ENCODE results near the gene TEKT4.

Gene TEKT4

DNA sequence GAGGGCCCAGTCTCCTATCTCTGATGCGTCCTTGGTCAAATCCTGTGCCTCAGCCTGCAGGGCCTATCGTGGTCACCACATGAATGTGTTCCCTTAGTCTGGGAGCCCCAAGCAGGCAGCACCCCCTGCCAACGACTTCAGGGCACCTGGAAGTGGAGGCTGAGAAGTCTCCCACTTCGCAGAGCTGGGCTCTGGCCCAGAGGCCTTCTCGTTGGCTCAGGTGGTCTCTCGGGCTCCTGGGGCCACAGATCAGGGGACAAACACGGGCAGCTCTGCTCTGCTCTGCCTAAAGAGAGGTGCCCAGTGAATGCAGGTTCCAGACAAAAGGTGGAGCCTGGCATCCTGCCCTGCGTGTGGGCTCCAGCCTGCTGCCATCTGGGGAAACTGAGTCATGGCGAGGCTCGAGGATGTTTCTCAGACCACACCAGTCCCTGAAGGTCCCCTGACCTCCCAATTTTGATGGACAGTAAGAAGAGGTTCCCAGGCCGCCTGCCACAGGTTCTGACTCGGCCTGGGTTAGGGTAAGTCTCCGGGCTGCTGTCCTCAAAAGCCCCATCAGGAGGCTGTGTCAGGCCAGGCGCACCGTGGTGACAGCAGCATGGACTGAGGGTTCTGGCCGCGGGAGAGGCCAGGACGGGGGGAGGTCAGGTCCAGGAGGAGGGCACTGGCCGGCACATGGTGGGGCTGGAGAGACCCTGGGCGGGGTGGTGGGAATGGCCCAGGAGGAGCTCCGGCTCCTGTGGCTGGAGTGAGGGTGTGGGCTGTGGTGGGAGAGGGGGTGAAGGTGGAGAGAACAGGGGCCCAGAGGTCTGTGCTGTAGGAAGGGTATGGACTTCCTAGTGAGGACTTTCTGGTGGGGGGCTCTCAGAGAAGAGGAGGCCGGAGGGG, 1.4 kb upstream of the TEKT4 start:
- H3K27ac ChIP-seq (ENCODE audit: insufficient read depth, low read length, poor library complexity, severe bottlenecking), result no peak overlapping the region
- H3K4me3 ChIP-seq (ENCODE audit: insufficient read depth, low read depth, low read length, poor library complexity, severe bottlenecking), result no peak overlapping the region
- H3K9me3 ChIP-seq (ENCODE audit: control insufficient read depth, low read length), result no peaks in the 10 kb centered on the region
- no peaks in the 10 kb centered on the region for H3K36me3 ChIP-seq (ENCODE audit: control insufficient read depth, insufficient read depth, low read length)
- no peaks in the 10 kb centered on the region for H3K27me3 ChIP-seq (replicated peaks; ENCODE audit: control insufficient read depth, insufficient read depth, low read length, poor library complexity, severe bottlenecking)
- no peaks in the 10 kb centered on the region for H3K4me1 ChIP-seq (ENCODE audit: control insufficient read depth, insufficient read depth, low read length, poor library complexity, severe bottlenecking)
- no peak for DNase-seq

DNA sequence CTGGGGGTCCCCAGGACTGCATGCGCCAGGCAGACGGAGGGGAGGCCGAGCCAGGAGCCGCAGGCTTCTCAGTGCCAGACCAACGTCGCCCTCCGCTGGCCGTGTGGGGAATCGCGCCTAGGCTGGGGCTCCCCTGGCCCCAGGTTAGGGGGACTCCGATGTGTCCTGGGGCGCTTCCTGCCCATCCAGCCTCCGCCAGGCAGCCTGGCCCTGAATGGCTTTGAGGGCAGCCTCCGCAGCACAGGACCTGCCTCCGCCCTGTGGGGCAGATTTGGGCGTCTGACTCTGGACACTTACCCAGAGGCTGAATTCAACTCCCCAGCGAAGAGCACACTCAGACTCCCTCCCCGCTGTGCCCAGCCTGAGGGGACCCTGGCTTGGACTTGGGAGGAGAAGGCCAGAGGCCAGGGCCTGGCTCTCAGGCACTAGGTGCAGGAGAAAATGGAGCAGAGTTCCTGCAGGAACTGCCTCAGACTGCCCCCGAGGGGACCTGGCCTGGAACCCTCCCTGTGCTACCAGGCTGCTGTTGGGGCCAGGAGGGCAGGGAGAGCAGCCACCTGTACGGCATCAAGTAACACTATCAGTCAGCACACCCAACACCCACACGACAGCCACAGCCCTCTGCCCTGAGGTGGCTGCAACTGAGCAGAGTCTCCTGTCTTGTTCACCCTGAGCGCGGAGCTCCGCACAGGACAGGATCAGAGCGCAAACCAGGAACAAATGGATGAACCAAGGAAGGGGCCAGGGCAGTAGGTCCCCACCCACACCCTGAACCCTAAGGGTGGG, 597 bp upstream of the TEKT4 start:
- Histone ChIP-seq H3K4me1 (ENCODE audit: control insufficient read depth, insufficient read depth, low read length, poor library complexity, severe bottlenecking) (no peaks in the 10 kb centered on the region), H3K27ac (ENCODE audit: insufficient read depth, low read length, poor library complexity, severe bottlenecking) (no peak overlapping the region), H3K27me3 (replicated peaks; ENCODE audit: control insufficient read depth, insufficient read depth, low read length, poor library complexity, severe bottlenecking) (no peaks in the 10 kb centered on the region), H3K9me3 (ENCODE audit: control insufficient read depth, low read length) (no peaks in the 10 kb centered on the region), H3K4me3 (ENCODE audit: insufficient read depth, low read depth, low read length, poor library complexity, severe bottlenecking) (no peak overlapping the region), H3K36me3 (ENCODE audit: control insufficient read depth, insufficient read depth, low read length) (no peaks in the 10 kb centered on the region)
- no peak for DNase-seq

DNA sequence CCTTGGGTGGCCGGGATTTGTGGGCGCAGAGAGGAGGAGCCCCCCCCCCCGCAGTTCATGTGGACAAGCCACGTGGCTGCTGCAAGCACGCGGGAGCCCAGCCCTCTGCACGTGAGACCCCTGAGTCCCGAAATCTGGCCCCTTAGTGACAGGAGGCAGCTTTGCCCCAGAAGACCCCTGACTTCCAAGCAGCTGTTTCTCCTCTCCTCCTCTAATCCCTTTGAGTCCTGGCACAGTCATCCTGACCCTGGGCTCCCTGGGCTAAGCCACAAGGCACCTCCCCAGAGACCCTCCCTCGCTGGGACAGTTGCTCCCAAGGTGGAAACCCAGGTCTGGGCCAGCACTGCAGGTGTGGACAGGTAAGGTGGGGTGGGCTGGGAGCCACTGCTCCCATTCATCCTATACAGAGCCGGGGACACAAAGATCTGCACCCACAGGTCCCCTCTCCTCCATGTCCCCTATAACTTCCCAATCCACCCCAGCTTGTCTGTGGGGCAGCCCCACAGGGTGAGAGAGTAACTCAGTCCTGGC, 923 bp downstream of the TEKT4 start:
- no peaks in the 10 kb centered on the region for H3K36me3 ChIP-seq (ENCODE audit: control insufficient read depth, insufficient read depth, low read length)
- H3K4me3 ChIP-seq (ENCODE audit: insufficient read depth, low read depth, low read length, poor library complexity, severe bottlenecking), result no peak overlapping the region
- no peaks in the 10 kb centered on the region for H3K9me3 ChIP-seq (ENCODE audit: control insufficient read depth, low read length)
- H3K27me3 ChIP-seq (replicated peaks; ENCODE audit: control insufficient read depth, insufficient read depth, low read length, poor library complexity, severe bottlenecking), result no peaks in the 10 kb centered on the region
- no peaks in the 10 kb centered on the region for H3K4me1 ChIP-seq (ENCODE audit: control insufficient read depth, insufficient read depth, low read length, poor library complexity, severe bottlenecking)
- DNase-seq, result no peak
- no peak overlapping the region for H3K27ac ChIP-seq (ENCODE audit: insufficient read depth, low read length, poor library complexity, severe bottlenecking)

DNA sequence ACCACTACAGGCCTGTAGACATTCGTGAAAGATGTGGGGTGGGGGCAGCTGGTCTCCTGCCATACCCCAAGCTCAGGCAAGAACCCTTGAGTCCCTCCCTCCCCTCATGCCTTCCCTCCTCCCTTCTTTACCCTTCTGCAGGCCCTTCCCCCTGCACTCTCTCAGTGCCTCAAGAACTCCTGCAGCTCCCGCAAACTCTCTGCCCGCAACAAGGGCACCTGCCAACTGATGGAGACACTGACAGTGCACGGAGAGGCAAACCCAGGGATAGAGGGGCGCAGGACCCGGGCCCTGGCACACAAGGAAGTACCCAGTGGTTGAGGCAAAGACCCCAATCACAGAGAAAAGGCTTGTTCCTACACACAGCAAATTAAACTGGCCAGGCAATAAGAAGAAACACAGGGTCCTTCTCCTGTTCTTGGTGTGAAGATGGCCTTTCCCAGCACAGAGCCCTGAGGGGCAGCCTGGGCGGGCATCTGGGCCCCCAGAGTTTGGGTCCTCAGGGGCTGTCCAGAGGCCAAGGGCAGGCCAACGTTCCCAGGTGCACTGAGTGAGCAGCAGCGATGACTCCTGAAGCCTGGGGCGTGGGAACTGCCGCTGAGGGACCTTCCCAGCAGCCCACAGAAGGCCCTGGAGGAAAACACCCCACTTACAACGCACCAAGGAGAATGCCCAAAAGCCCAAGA, 1.6 kb downstream of the TEKT4 start:
- Histone ChIP-seq H3K9me3 (ENCODE audit: control insufficient read depth, low read length) (no peaks in the 10 kb centered on the region), H3K4me3 (ENCODE audit: insufficient read depth, low read depth, low read length, poor library complexity, severe bottlenecking) (no peak overlapping the region), H3K36me3 (ENCODE audit: control insufficient read depth, insufficient read depth, low read length) (no peaks in the 10 kb centered on the region), H3K27me3 (replicated peaks; ENCODE audit: control insufficient read depth, insufficient read depth, low read length, poor library complexity, severe bottlenecking) (no peaks in the 10 kb centered on the region), H3K4me1 (ENCODE audit: control insufficient read depth, insufficient read depth, low read length, poor library complexity, severe bottlenecking) (no peaks in the 10 kb centered on the region), H3K27ac (ENCODE audit: insufficient read depth, low read length, poor library complexity, severe bottlenecking) (no peak overlapping the region)
- no peak for DNase-seq

DNA sequence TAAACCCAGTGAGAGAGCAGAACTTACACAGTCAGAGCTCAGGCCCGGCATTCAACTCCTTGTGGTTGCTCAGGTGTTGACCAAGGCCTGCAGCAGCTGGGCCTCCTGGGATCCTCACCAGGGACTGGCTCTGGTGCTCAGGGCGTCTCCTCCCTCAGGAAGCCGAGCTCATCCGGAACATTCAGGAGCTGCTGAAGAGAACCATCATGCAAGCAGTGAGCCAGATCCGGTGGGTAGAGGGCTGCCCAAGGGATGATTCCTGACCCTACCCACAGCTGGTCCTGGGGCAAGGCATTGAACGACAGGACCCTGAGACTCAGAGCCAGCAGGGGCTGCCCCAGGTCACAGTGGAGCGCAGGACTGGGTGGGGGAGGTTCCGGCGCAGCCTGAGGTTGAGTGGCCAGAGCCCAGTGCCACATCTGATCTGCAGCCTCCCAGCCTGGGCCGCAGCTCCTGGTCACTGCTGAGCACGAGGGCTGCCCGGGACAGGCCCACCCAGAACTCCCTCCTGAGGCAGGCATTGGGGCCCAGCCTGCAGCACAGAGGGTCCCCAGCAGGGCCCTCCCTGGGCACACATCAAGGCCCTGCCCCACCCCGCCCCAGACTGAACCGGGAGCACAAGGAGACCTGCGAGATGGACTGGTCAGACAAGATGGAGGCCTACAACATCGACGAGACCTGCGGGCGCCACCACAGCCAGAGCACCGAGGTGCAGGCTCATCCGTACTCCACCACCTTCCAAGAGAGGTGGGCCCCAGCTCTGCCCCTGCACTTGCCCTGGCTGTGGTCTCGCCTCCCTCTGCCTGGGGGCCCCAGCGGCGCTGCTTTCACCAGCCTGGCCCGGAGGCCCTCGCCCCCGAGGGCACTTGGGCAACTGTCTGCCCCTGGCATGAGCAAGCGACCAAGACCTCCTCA, 2.4 kb downstream of the TEKT4 start:
- H3K27ac ChIP-seq (ENCODE audit: insufficient read depth, low read length, poor library complexity, severe bottlenecking), result no peak overlapping the region
- no peaks in the 10 kb centered on the region for H3K36me3 ChIP-seq (ENCODE audit: control insufficient read depth, insufficient read depth, low read length)
- H3K9me3 ChIP-seq (ENCODE audit: control insufficient read depth, low read length), result no peaks in the 10 kb centered on the region
- no peaks in the 10 kb centered on the region for H3K27me3 ChIP-seq (replicated peaks; ENCODE audit: control insufficient read depth, insufficient read depth, low read length, poor library complexity, severe bottlenecking)
- H3K4me3 ChIP-seq (ENCODE audit: insufficient read depth, low read depth, low read length, poor library complexity, severe bottlenecking), result no peak overlapping the region
- no peaks in the 10 kb centered on the region for H3K4me1 ChIP-seq (ENCODE audit: control insufficient read depth, insufficient read depth, low read length, poor library complexity, severe bottlenecking)
- DNase-seq, result no peak

DNA sequence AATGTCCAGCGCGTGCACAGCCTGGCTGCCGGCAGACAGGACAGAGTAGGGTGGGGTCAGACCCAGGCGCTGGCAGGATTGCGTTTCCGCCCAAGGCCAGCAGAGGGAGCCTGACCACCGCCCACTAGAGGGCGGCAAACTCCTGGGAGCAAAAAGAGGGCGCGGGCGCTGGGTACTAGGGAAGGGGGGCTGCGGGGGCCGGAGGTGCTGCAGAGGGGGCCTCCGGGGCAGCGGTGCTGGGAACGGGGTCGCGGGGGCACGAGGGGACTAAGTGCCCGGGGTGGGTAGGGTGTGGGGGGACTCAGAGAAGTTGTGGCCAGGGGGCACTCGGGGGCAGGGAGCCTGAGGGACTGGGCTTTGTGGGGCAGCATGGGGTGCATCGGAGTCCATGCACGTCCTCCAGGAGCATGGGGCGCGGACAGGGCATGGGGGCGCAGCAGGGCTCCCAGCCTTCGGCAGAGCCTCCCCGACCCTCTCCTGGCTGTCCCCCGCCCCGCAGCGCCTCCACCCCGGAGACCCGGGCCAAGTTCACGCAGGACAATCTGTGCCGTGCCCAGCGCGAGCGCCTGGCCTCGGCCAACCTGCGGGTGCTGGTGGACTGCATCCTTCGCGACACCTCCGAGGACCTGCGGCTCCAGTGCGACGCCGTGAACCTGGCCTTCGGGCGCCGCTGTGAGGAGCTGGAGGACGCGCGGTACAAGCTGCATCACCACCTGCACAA, 3.2 kb downstream of the TEKT4 start:
- H3K4me1 ChIP-seq (ENCODE audit: control insufficient read depth, insufficient read depth, low read length, poor library complexity, severe bottlenecking), result no peaks in the 10 kb centered on the region
- H3K9me3 ChIP-seq (ENCODE audit: control insufficient read depth, low read length), result no peaks in the 10 kb centered on the region
- H3K36me3 ChIP-seq (ENCODE audit: control insufficient read depth, insufficient read depth, low read length), result no peaks in the 10 kb centered on the region
- peak in 1 of 3 donors; percentile 23 for DNase-seq
- no peak overlapping the region for H3K4me3 ChIP-seq (ENCODE audit: insufficient read depth, low read depth, low read length, poor library complexity, severe bottlenecking)
- no peak overlapping the region for H3K27ac ChIP-seq (ENCODE audit: insufficient read depth, low read length, poor library complexity, severe bottlenecking)
- no peaks in the 10 kb centered on the region for H3K27me3 ChIP-seq (replicated peaks; ENCODE audit: control insufficient read depth, insufficient read depth, low read length, poor library complexity, severe bottlenecking)

DNA sequence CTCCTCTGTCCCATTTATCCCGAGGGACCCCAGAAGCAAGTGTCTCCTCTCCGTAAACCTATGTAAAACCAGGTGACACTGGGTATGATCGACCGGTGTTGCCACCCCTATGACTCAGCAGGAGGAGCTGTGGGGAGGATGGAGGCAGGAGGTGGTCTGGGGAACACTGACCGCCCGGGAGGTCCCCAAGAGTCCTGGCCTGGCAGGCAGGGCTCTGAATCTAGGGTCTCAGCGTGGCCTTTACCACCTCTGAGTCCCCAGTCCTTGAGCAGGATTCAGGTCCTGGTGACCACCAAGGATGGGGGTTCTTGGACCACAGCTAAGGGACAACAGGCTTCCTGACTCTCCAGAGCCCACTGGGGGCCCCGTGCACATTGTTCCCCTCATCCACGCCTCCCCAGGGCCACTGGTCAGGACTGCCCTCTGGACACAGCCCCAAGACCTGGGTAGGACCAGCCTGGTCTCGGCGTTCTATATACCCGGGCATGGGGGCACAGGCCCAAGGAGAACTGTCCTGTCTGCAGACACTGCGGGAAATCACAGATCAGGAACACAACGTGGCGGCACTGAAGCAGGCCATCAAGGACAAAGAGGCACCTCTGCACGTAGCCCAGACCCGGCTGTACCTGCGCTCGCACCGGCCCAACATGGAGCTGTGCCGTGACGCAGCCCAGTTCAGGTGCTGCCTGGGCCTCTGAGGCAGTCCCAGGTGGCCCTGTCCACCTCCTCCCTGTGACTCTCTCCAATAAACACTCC, 4.0 kb downstream of the TEKT4 start:
- DNase-seq, result no peak
- H3K4me1 ChIP-seq (ENCODE audit: control insufficient read depth, insufficient read depth, low read length, poor library complexity, severe bottlenecking), result no peaks in the 10 kb centered on the region
- H3K36me3 ChIP-seq (ENCODE audit: control insufficient read depth, insufficient read depth, low read length), result no peaks in the 10 kb centered on the region
- H3K4me3 ChIP-seq (ENCODE audit: insufficient read depth, low read depth, low read length, poor library complexity, severe bottlenecking), result no peak overlapping the region
- no peaks in the 10 kb centered on the region for H3K27me3 ChIP-seq (replicated peaks; ENCODE audit: control insufficient read depth, insufficient read depth, low read length, poor library complexity, severe bottlenecking)
- no peak overlapping the region for H3K27ac ChIP-seq (ENCODE audit: insufficient read depth, low read length, poor library complexity, severe bottlenecking)
- no peaks in the 10 kb centered on the region for H3K9me3 ChIP-seq (ENCODE audit: control insufficient read depth, low read length)

DNA sequence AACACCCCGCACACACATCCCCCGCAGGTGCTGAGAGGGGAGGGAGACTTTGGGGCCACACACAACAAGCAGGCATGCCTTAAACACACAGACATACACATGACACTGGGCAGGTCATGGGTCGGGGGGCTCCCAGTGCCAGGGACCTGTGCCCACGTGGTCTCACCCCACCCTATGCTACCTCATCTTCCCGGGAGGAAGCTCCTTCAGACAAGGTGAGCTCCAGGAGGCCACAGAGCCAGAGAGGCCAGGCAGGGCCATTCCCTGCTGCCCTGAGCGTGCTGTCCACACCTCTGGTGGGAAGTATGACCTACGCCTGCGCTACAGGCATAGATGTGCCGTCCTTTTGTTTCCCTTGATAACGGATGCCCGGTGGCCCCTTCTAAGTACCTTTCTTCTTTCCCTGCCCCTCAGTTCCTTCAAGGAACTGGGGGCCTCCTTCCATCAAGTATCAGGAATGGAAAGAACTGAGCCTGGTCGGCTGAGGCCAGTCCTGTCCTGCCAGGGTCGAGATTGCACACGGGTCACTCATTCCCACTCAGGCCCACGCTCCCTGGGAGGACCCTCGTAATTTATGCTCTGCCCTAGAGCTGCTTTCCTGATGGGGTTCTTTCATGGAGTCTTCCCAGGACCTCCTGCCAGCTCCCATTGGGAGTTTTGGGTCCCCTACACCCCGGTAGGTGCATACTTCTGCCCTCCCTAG, 4.7 kb downstream of the TEKT4 start:
- Histone ChIP-seq H3K4me3 (ENCODE audit: insufficient read depth, low read depth, low read length, poor library complexity, severe bottlenecking) (no peak overlapping the region), H3K4me1 (ENCODE audit: control insufficient read depth, insufficient read depth, low read length, poor library complexity, severe bottlenecking) (no peaks in the 10 kb centered on the region), H3K27me3 (replicated peaks; ENCODE audit: control insufficient read depth, insufficient read depth, low read length, poor library complexity, severe bottlenecking) (no peaks in the 10 kb centered on the region), H3K36me3 (ENCODE audit: control insufficient read depth, insufficient read depth, low read length) (no peaks in the 10 kb centered on the region), H3K9me3 (ENCODE audit: control insufficient read depth, low read length) (no peaks in the 10 kb centered on the region), H3K27ac (ENCODE audit: insufficient read depth, low read length, poor library complexity, severe bottlenecking) (no peak overlapping the region)
- no peak for DNase-seq
